Measurements from ENCODE around the gene APOO.

The APOO gene

GRCh38 chrX:23783589-23784469 is 123.9 kb downstream of the APOO start:
- DNase-seq = no peak

Measured in 8988T (cell line).